HCT116 (cell line): ENCODE measurements around the gene PDE10A. TPM values are rescaled to one million over a fixed set of nuclear protein-coding genes. Genes with fewer than 3 reads are reported as not detected.

Source experiments
- ATAC-seq: fragments of 200-7000 bp; cut with Tn5 transposase; 2 replicates; pipeline ENCODE4 v1.9.1; 2020; ENCODE audit warnings: mild to moderate bottlenecking, moderate library complexity
- BruUV-seq: library from RNA; stranded (reverse); fragments of 400-500 nt; replicated peaks from 2 replicates; lab custom pipeline; 2021; lab: Mats Ljungman, UMichigan
- CTCF ChIA-PET: fragments of 300-600 bp; sonication (Branson Sonifier 250); formaldehyde crosslinking; loops from one replicate; lab custom pipeline; 2021; ENCODE audit warnings: antibody characterized with exemption; lab: Charles Lee
- POLR2A ChIA-PET: fragments of 300-600, 350-600 bp; sonication (Branson Sonifier 250); formaldehyde crosslinking; loops from one replicate; lab custom pipeline; 2021; ENCODE audit warnings: antibody characterized with exemption; lab: Charles Lee
- RAD21 ChIA-PET, 2 experiments: fragments of 300-600 bp; sonication (Branson Sonifier 250); formaldehyde crosslinking; loops; one replicate each; lab custom pipeline; 2023; ENCODE audit warnings: low total read pairs in 2 of 2; ENCODE audit not compliant: uncharacterized antibody in 2 of 2, unreplicated experiment in 2 of 2, low non-redundant PET in 1 of 2; lab: Charles Lee
- DNase-seq: peaks from one replicate; pipeline ENCODE4 v3.0.0-alpha.2; 2010; ENCODE audit warnings: low read depth, low spot score
- H2AFZ ChIP-seq: fragments of 200-600 bp; shearing (Covaris generic), sonication (generic); 2 replicates; pipeline ENCODE4 v1.6.1; 2017; ENCODE audit warnings: low read depth, mixed run types, mixed read lengths, antibody characterized with exemption, low read length; ENCODE audit not compliant: poor library complexity, severe bottlenecking
- H3K27ac ChIP-seq: 2 replicates; pipeline ENCODE4 v1.5.1; 2012; ENCODE audit warnings: low read depth, low read length
- H3K27me3 ChIP-seq: fragments of 200-600 bp; sonication (generic); 2 replicates; pipeline ENCODE4 v1.6.1; 2016; ENCODE audit warnings: mixed run types, low read length, mixed read lengths; ENCODE audit not compliant: insufficient read depth
- H3K36me3 ChIP-seq, 2 experiments: fragments of 200-500 bp in 1 of 2; fragments of 200-600 bp in 1 of 2; sonication (Bioruptor generic) in 1 of 2; sonication (generic) in 1 of 2; 2 replicates each; pipeline versions ENCODE4 v1.5.1 to v1.6.1; 2014 to 2016; ENCODE audit warnings: low read length in 2 of 2, inconsistent platforms in 1 of 2, mixed read lengths in 1 of 2, mixed run types in 1 of 2; ENCODE audit not compliant: insufficient read depth in 2 of 2, control insufficient read depth in 1 of 2
- H3K4me1 ChIP-seq, 2 experiments: fragments of 200-600 bp in 1 of 2; sonication (generic) in 1 of 2; 2 replicates each; pipeline versions ENCODE4 v1.5.1 to v1.6.1; 2012 to 2017; ENCODE audit warnings: low read length in 2 of 2, inconsistent platforms in 1 of 2, mild to moderate bottlenecking in 1 of 2, mixed read lengths in 1 of 2, mixed run types in 1 of 2, moderate library complexity in 1 of 2; ENCODE audit not compliant: insufficient read depth in 2 of 2, control insufficient read depth in 1 of 2
- H3K4me2 ChIP-seq: fragments of 200-600 bp; sonication (generic); 2 replicates; pipeline ENCODE4 v1.6.1; 2017; ENCODE audit warnings: mixed run types, low read length, mixed read lengths
- H3K4me3 ChIP-seq, 2 experiments: fragments of 200-600 bp in 1 of 2; sonication (generic) in 1 of 2; replicated peaks in 1 of 2; 2 replicates each; pipeline ENCODE4 v1.5.1; 2011 to 2016; ENCODE audit warnings: low read length in 2 of 2, control low read depth in 1 of 2, low read depth in 1 of 2, mild to moderate bottlenecking in 1 of 2, mixed read lengths in 1 of 2, mixed run types in 1 of 2
- H3K79me2 ChIP-seq: fragments of 200-600 bp; sonication (generic); 2 replicates; pipeline ENCODE4 v1.6.1; 2017; ENCODE audit warnings: mild to moderate bottlenecking, mixed run types, low read length, moderate library complexity, mixed read lengths; ENCODE audit not compliant: insufficient read depth
- H3K9ac ChIP-seq: fragments of 200-600 bp; sonication (generic); 2 replicates; pipeline ENCODE4 v1.6.1; 2016; ENCODE audit warnings: low read length, mixed read lengths
- H3K9me2 ChIP-seq: fragments of 200-600 bp; sonication (generic), shearing (Covaris generic); 2 replicates; pipeline ENCODE4 v1.6.1; 2017; ENCODE audit warnings: mixed run types, mild to moderate bottlenecking, moderate library complexity; ENCODE audit not compliant: insufficient read depth
- H3K9me3 ChIP-seq, 2 experiments: fragments of 200-500 bp in 1 of 2; fragments of 200-600 bp in 1 of 2; sonication (Bioruptor generic) in 1 of 2; sonication (generic) in 1 of 2; 2 replicates each; pipeline ENCODE4 v1.6.1; 2014 to 2017; ENCODE audit warnings: low read length in 2 of 2, mixed read lengths in 2 of 2, inconsistent platforms in 1 of 2, low read depth in 1 of 2, mild to moderate bottlenecking in 1 of 2, mixed run types in 1 of 2, moderate library complexity in 1 of 2; ENCODE audit not compliant: control insufficient read depth in 1 of 2, insufficient read depth in 1 of 2
- H4K20me1 ChIP-seq: fragments of 200-600 bp; sonication (generic), shearing (Covaris generic); 2 replicates; pipeline ENCODE4 v1.6.1; 2017; ENCODE audit warnings: mixed run types, mild to moderate bottlenecking, moderate library complexity; ENCODE audit not compliant: insufficient read depth
- ATF3 ChIP-seq: IDR thresholded peaks from 2 replicates; pipeline ENCODE4 v1.6.1; 2012
- CEBPB ChIP-seq: IDR thresholded peaks from 2 replicates; pipeline ENCODE4 v1.6.1; 2012; ENCODE audit warnings: low read depth
- EZH2phosphoT487 ChIP-seq: fragments of 200-600 bp; IDR thresholded peaks from 2 replicates; pipeline ENCODE4 v1.6.1; 2018; ENCODE audit warnings: antibody characterized with exemption, borderline replicate concordance
- POLR2AphosphoS5 ChIP-seq: IDR thresholded peaks from 2 replicates; pipeline ENCODE4 v1.6.1; 2011; ENCODE audit warnings: mild to moderate bottlenecking, low read depth, low read length, moderate library complexity
- RAD21 ChIP-seq: IDR thresholded peaks from 2 replicates; pipeline ENCODE4 v1.6.1; 2012; ENCODE audit warnings: low read depth, mild to moderate bottlenecking
- TCF7L2 ChIP-seq: IDR thresholded peaks from 2 replicates; pipeline ENCODE4 v1.7.0; 2011; ENCODE audit warnings: borderline replicate concordance, inconsistent platforms; ENCODE audit not compliant: insufficient read depth, insufficient read length; ENCODE audit errors: extremely low read depth
- YY1 ChIP-seq: IDR thresholded peaks from 2 replicates; pipeline ENCODE4 v1.6.1; 2011; ENCODE audit warnings: low read length, low read depth, moderate library complexity, mild to moderate bottlenecking; ENCODE audit not compliant: insufficient replicate concordance; ENCODE audit errors: extremely low read depth
- ZBTB33 ChIP-seq: IDR thresholded peaks from 2 replicates; pipeline ENCODE4 v1.6.1; 2011; ENCODE audit warnings: mild to moderate bottlenecking, low read length, moderate library complexity; ENCODE audit not compliant: insufficient replicate concordance; ENCODE audit errors: extremely low read depth
- ZFX ChIP-seq: fragments of 450-650 bp; IDR thresholded peaks from 2 replicates; pipeline ENCODE4 v1.6.1; 2017
- intact Hi-C: fragments of 100-400 bp; cut with micrococcal nuclease; formaldehyde crosslinking; loops from 2 replicates; pipeline ENCODE4 v1.10.0; 2022
- total RNA-seq: library from RNA; stranded (reverse); gene quantifications from one replicate; pipeline ENCODE4 v1.2.1, GENCODE V29; 2021; ENCODE audit not compliant: unreplicated experiment

PDE10A gene
- total RNA-seq, 1 experiment from 2014 or later, result 0.37 TPM

GRCh38 chr6:165571068-165571682 is 91.9 kb downstream of the PDE10A start:
- no peak overlapping the region for H3K27ac ChIP-seq

GRCh38 chr6:165568326-165568725 is 94.7 kb downstream of the PDE10A start:
- no peak for TF ChIP-seq TCF7L2
- no peak for TF ChIP-seq EZH2phosphoT487
- TF ChIP-seq ZFX, result no peak
- no peak for TF ChIP-seq CEBPB
- no peak for TF ChIP-seq ZBTB33
- no peak for TF ChIP-seq YY1
- TF ChIP-seq POLR2AphosphoS5, result no peak
- TF ChIP-seq ATF3, result no peak
- H2AFZ ChIP-seq, result no peak overlapping the region
- no peak overlapping the region for H3K27ac ChIP-seq
- no TSS peak for BruUV-seq
- no peak overlapping the region for H3K4me3 ChIP-seq
- no peaks in the 10 kb centered on the region for H3K79me2 ChIP-seq
- no peaks in the 10 kb centered on the region for H3K9me3 ChIP-seq
- no peak for DNase-seq
- ChIA-PET CTCF (no interaction called here), RAD21 (no interaction called here), POLR2A (no interaction called here)
- H4K20me1 ChIP-seq, result no peaks in the 10 kb centered on the region
- peaks cover 2 to 3% of the 10 kb centered on the region in 2 experiments; a peak in 1 of 4 replicates for H3K4me1 ChIP-seq
- no peaks in the 10 kb centered on the region for H3K27me3 ChIP-seq
- ATAC-seq, result no peak
- H3K4me2 ChIP-seq, result no peak overlapping the region
- H3K9me2 ChIP-seq, result no peaks in the 10 kb centered on the region
- H3K36me3 ChIP-seq, result no peaks in the 10 kb centered on the region
- H3K9ac ChIP-seq, result no peak overlapping the region
- intact Hi-C loops, result no loop called here

More at GRCh38 chr6:165571068-165571682, 91.9 kb downstream of the PDE10A start:
- POLR2A ChIA-PET, result no interaction called here
- CTCF ChIA-PET, result no interaction called here
- intact Hi-C loops, result no loop called here
- no peaks in the 10 kb centered on the region for H3K9me3 ChIP-seq
- no peaks in the 10 kb centered on the region for H3K79me2 ChIP-seq
- RAD21 ChIA-PET, result no interaction called here
- no TSS peak for BruUV-seq
- no peak overlapping the region for H3K4me2 ChIP-seq
- no peaks in the 10 kb centered on the region for H3K27me3 ChIP-seq
- H3K4me1 ChIP-seq, result peaks cover 16 to 30% of the 10 kb centered on the region in 2 experiments
- no peak overlapping the region for H3K9ac ChIP-seq
- H2AFZ ChIP-seq, result no peak overlapping the region
- ATAC-seq (no peak), DNase-seq (no peak)
- no peak overlapping the region for H3K4me3 ChIP-seq
- no peaks in the 10 kb centered on the region for H3K9me2 ChIP-seq
- no peaks in the 10 kb centered on the region for H3K36me3 ChIP-seq
- TF ChIP-seq YY1 (no peak), RAD21 (no peak)
- TF ChIP-seq, all 23 proteins: peak for 0
- no peaks in the 10 kb centered on the region for H4K20me1 ChIP-seq
